ENCODE measurements around the gene ZNF358.

Gene ZNF358

GRCh38 chr19:7559102-7559501 is 43.2 kb downstream of the ZNF358 start:
- no peak for DNase-seq (ENCODE audit: low read depth)

- DNase-seq (ENCODE audit: low read depth) = no peak
Observed at GRCh38 chr19:7560255-7560654, 44.4 kb downstream of the ZNF358 start.

- no peak for DNase-seq (ENCODE audit: low read depth)
Observed at GRCh38 chr19:7561325-7561724, 45.4 kb downstream of the ZNF358 start.

GRCh38 chr19:7562646-7563393 is 46.9 kb downstream of the ZNF358 start:
- no peak for DNase-seq (ENCODE audit: low read depth)

GRCh38 chr19:7564866-7565265 is 49.0 kb downstream of the ZNF358 start:
- no peak for DNase-seq (ENCODE audit: low read depth)

GRCh38 chr19:7565332-7565731 is 49.4 kb downstream of the ZNF358 start:
- no peak for DNase-seq (ENCODE audit: low read depth)

Data from stimulated activated CD8-positive, alpha-beta memory T cell treated with anti-CD3 and anti-CD28 coated beads, Interleukin-12 subunit alpha, Interleukin-12 subunit beta, amount 100 ng/mL, for 1 hour (primary cell).